RPMI7951 (cell line): ENCODE data around the gene PPY. TPM values are rescaled to one million over a fixed set of nuclear protein-coding genes. Genes with fewer than 3 reads are reported as not detected.
"Not testable (repeated sequence)": the region's sequence is repeated elsewhere in the genome, so short reads cannot be mapped to it uniquely, and the experiment has no call there.

Source experiments
- DNase-seq: peaks from one replicate; pipeline ENCODE4 v3.0.0-alpha.2; 2012; ENCODE audit warnings: low read depth
- total RNA-seq: library from RNA; depleted of rRNA; stranded (reverse); fragments of >200 nt; shearing (Covaris generic); gene quantifications from 2 replicates; pipeline ENCODE4 v1.2.3, GENCODE V29; 2014; rRNA removed

Gene PPY
- total RNA-seq, 1 experiment from 2014 or later = not detected

DNA sequence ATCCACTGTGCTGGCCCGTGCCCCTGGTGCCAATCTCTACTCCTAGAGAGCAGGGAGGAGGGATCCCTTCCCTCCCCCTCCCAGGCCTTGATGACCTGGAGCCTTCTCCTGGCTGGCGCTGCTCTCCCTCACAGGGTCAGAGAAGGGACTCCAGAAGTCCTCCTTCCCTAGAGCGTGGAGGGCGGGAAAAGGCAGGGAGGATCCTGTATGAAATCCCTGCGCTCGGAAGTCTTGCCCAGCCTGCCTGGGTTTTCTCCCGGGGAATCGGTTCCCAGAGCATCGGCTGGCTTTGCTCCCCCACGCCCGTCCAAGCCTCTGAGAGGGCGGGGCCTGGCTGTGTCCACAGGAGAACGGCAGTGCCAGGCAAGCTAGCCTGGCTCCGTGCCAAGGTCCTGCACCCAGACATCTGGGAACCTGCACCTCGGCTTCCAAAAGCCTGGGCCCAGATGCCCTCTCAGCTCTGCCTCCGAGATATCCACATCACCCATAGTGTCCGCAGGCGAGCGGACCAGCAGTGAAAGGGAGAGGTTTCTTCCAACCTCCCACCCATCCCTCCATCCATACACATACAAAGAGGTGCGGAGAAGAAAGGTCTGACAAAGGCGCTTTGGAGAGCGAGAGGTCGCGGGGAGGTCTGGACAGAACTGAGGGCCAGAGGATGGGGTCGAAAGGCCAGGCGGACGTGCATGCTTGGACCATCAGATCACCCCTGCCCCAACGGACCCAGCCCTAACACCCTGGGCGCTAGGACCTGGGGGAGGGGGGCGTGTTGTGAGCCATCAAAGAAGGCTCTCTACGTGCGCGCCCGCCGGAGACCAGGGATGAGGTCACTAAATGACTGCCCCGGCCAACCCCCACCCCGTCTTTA lies 36.1 kb downstream of the PPY start:
- DNase-seq = peak; percentile 40

DNA sequence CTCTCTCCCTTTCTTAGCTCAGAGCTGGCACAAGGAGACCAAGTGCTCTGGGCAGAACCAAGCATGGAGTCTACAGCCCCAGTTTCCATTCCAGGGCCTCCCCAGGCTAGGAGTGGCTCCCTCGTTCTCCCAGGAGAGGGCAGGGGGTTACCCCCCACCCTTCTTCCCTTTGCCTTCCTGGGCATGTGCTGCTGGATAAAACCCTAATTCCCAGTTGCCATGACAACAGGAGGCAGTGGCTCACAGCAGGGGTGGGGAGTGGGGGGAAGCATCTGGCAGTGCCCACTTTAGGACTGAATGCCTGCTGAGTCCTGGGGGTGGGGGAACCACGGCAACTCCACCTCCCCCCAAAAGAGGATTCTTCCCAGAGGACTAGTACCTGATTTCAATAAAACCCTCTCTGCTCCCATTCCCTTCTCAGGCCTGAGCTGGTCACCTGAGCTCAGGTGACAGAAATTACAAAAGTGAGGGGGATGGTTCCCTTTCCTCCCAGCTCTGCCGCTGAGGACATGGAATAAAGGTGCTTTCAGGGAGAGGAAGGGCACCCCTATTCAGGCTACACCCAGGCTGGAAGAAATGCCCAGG lies 36.8 kb downstream of the PPY start:
- no peak for DNase-seq

DNA sequence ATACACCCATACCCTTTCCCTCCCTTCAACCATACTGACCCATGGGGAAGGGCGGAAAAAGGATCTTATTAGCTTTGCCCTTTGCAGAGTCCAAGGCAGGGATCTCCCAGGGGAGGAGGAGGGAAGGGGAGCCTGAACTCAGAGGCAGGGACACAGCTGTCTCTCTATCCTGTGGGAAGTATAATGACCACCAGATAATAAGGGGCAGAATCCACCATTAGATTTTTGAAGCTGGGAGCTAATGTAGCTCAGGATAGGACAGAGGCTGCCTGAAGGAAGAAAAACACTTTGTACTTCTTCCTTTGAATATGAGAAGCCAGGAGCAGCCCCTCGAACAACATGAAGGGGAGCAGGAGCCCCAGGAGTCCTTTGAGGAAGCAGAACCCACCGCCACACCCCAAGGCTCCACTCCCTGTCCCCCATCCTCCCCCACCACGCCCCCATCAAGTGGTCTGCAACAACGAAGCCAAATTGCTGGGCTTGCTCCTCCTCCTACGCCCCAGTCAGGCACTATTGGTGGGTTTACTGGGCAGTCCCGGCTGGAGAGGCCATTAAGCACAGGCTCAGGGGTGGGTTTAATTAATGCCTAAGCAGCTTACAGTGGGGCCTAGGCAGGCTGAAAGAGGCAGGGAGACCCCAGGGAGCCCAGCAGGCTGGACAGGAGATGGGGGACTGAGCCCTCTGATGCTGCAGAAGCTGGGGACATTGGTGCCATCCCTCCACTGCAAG lies 40.3 kb downstream of the PPY start:
- no peak for DNase-seq

DNA sequence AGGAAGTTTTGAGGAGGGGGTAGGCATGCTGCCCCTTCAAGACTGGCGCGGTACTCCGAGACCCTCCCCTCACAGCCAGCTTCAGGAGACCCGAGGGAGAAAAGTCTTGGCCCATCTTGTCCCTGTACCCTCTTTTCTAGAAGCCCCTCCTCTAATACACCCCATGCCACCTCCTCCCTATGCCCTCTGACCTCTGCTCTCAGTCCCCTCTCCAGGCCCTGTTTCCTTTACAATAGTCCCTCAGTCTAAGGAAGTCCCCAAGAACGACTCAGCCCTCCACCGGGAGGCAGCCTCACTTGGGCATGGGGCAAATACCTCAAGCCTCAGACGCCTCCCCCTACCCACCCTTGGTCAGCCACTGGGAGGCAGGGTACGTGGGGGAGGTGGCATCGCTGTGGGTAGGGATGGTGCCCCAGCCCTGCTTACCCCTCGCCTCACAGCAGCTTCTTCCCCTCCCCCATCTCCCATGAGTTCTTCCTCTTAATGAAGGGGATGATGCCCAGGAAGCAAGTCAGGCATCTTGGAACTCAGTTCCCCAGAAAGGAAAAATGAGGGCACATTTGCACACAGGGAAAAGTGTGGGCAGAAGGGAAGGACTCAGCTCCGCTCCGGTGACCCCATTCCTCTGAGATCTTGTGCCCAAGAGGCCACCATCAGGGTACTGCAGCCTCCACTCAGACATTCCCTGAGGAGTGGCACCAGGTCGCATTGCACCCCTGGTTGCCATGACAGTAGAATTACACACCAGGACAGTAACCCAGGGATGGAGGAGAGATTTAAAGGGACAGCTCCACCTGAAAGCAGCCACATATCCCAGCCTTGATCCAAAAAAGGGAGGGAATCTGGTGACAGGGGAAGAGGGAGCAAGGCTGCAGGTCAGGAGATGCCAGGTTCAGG lies 41.2 kb downstream of the PPY start:
- DNase-seq = no peak

DNA sequence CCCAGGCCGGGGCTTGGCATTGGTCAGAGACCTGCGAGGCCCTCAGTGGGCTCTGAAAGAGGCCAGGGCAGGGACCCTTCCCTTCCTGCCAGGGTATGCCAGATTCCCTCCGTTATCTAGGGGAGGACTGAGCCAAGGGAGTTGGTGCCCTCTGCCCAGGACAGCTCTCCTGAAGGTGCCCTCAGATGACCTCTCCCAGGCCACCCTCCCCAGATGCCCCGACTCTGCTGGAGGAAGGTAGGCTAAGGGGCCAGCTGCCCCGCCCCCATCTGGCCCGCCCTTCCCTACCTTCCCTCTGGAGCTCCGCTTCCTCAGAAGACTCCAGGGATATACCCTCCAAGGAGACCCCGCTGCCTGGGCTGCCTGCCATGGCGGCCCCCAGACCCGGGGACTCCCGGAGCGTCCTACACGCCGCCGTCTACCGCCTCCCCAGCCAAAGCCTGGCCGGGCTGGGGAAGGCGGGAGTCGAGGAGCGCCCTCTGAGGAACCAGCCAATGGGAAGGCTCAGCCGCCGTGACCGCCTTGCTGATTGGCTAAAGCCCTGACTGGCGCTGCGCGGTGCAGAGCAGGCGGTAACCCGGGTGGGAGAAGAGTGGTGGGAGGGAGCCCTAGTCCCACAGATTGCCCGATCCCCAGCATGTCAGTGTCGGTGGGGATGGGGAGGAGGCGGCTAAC lies 42.0 kb downstream of the PPY start:
- peak; percentile 80 for DNase-seq

DNA sequence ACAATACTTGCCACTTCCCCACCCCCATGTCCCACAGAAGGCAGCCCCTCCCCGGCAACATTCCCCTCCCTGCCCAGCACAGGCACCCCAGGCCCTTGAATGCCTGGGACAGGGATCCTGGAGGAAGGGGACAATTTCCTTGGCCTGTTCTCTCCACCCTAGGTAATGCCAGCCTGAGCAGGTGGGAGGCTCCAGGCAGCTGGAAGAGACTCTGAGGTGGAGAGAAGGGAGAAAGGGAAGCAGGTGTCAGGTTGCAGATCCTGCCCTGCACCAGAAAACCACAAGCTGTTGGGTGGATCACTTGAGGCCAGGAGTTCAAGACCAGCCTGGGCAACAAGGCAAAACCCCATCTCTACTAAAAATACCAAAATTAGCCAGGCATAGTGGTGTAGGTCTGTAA lies 43.8 kb downstream of the PPY start:
- no peak for DNase-seq

DNA sequence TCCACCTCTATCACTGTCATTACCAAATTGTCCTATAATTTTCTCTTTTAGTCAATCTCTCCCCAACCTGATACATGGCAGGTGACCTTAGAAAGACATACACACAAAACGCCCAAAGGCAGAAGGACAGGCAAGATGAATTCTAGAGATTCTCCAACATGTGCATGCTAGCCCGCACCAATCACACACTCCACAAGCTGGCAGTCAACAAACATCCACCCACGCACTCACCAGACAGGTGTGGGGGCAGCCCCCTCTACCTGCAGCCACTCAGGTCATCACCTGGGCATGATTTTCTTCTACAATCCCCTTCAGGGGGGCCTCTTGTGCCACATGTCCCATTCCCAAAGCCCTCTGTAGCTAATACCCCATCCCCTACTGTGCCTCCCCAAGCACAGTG lies 44.4 kb downstream of the PPY start:
- no peak for DNase-seq

DNA sequence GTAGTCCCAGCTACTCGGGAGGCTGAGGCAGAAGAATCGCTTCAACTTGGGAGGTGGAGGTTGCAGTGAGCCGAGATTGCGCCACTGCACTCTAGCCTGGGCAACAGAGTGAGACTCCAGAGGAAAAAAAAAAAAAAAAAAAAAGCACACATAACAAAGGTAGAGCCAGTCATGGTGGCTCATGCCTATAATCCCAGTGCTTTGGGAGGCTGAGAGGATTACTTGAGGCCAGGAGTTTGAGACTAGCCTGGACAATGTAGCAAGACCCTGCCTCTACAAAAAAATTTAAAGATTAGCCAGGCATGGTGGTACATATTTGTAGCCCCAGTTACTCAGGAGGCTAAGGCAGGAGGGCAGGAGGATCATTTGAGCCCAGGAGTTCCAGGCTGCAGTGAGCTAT lies 47.8 kb downstream of the PPY start:
- DNase-seq = not testable (repeated sequence)

DNA sequence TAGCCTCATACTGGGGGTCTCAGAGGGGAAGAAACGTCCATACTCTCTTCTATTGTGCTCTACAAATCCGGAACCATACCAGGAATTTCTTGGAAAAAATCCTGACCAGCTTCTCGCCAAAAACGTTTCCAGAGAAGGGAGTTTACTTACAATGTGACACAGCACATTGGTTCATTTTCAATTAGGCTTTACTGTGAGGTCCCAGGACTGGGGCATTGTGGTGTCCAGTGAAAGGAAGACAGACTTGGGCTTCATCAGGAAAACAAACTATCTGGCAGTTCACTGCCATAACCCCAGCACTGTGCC lies 49.7 kb downstream of the PPY start:
- DNase-seq = no peak

DNA sequence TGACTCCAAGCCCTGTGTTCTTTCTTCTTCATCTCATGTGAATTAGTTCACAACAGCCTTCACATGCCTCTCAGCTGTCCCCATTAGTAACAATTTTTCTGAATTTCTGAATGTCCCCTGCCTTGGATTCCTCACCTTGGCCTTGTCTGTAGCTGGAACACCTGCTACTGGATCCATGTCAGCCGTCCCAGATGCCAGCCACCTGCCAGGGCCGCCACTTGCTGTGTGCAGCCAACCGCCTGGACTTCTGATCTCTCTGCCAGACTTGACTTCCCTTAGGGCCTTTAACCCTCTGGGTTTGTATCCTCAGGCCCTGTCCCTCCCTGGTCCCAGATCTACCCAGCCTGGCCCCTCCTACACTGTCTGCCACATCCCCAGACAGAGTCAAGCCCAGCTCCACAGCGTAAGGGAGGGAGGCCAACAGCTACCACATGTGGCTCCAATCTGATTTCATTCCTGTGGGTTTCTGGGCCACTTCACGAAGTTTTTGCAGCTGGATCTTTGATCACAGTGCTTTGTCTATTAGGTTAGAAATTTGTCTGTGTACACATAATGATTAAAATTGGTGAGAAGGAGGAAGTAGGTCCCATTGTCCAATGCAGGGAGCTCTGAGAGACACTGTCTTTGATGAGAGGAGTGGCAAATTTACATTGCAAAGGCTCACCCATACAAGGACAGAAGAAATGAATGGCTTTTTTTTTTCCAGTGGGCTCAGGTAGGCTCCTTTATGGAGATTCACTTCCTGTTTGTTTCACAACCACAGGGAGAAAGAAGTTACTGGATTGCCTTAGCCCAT lies 50.2 kb downstream of the PPY start:
- DNase-seq = peak; percentile 34

Other genes starting within 250 kb of the PPY start
- gene SOST, start 183.7 kb downstream of the PPY start, total RNA-seq = not detected in 2 replicates
- gene DUSP3, start 163.5 kb downstream of the PPY start, total RNA-seq = 32.3 and 32.4 TPM in 2 replicates
- gene CFAP97D1, start 162.0 kb downstream of the PPY start, total RNA-seq = not detected in 2 replicates
- gene MPP3, start 109.3 kb downstream of the PPY start, total RNA-seq = 4.9 and 6.1 TPM in 2 replicates
- not detected in 2 replicates for gene CD300LG, start 95.3 kb downstream of the PPY start, total RNA-seq
- 0.78 and 0.96 TPM in 2 replicates for gene MPP2, start 34.9 kb downstream of the PPY start, total RNA-seq
- not detected in 2 replicates for gene PYY, start 11.5 kb upstream of the PPY start, total RNA-seq
- 1.8 and 3.3 TPM in 2 replicates for gene NAGS, start 62.1 kb upstream of the PPY start, total RNA-seq
- gene TMEM101, start 72.5 kb upstream of the PPY start, total RNA-seq = 46.8 and 48.3 TPM in 2 replicates
- 29.2 and 30.9 TPM in 2 replicates for gene LSM12, start 124.2 kb upstream of the PPY start, total RNA-seq
- 18.2 and 22.9 TPM in 2 replicates for gene G6PC3, start 128.3 kb upstream of the PPY start, total RNA-seq
- 14.3 and 19.9 TPM in 2 replicates for gene HDAC5, start 181.2 kb upstream of the PPY start, total RNA-seq
- 7.3 and 9.9 TPM in 2 replicates for gene HROB, start 199.5 kb upstream of the PPY start, total RNA-seq
- gene ASB16, start 228.2 kb upstream of the PPY start, total RNA-seq = not detected in 2 replicates
- 19.4 and 25.0 TPM in 2 replicates for gene TMUB2, start 244.5 kb upstream of the PPY start, total RNA-seq